Adipose tissue (tissue), 3 donors: ENCODE results near the gene MIB2. TPM values are rescaled to one million over a fixed set of nuclear protein-coding genes. Genes with fewer than 3 reads are reported as not detected.
"Not testable (repeated sequence)": the region's sequence is repeated elsewhere in the genome, so short reads cannot be mapped to it uniquely, and the experiment has no call there.

Experiments
- H3K27ac ChIP-seq: one replicate; pipeline ENCODE4 v1.5.1; 2013; ENCODE audit warnings: low read depth, low read length
- WGBS, 3 donors: extraction: QIAGEN DNeasy Blood & Tissue Kit; methylation state at CpG; one replicate each; pipeline ENCODE4 v1.1.7; 2013; 5-methylcytosine and 5-hydroxymethylcytosine counted together
- polyA plus RNA-seq, 3 donors: library from polyadenylated mRNA; stranded (reverse); fragments of 200-250 nt; gene quantifications; one replicate each; pipeline ENCODE4 v1.2.3, GENCODE V29; 2013
- donor health status: healthy with polysubstance abuse.
- donor health status: Bipolar disorder and iron deficiency.
- donor health status: healthy.

Gene MIB2
- polyA plus RNA-seq, 3 donors = 37.0 to 65.3 (median 41.8) TPM

DNA sequence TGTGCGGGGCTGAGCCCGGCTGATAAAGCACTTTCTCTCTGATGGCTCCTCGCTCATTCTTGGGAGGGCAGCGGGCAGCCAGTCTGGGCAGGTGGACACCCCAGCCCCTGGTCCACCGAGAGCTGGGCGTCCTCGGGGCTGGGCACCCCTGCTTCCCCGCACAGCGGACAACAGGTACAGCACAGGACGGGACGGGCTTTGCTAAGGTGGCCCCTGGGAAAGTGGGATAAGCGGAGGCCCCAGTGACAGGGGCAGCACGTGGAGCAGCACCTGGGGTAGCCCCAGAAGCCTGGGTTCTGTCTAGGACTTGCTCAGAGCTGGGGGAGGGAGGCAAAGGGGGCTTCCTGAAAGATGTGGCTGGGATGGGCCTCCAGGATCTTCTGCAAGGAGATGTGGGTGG is 19.3 kb downstream of the MIB2 start:
- 89 to 92% (median 91%) methylated on average over 9 of the region's 13 CpGs for WGBS, 3 donors
- H3K27ac ChIP-seq = not testable (repeated sequence)

DNA sequence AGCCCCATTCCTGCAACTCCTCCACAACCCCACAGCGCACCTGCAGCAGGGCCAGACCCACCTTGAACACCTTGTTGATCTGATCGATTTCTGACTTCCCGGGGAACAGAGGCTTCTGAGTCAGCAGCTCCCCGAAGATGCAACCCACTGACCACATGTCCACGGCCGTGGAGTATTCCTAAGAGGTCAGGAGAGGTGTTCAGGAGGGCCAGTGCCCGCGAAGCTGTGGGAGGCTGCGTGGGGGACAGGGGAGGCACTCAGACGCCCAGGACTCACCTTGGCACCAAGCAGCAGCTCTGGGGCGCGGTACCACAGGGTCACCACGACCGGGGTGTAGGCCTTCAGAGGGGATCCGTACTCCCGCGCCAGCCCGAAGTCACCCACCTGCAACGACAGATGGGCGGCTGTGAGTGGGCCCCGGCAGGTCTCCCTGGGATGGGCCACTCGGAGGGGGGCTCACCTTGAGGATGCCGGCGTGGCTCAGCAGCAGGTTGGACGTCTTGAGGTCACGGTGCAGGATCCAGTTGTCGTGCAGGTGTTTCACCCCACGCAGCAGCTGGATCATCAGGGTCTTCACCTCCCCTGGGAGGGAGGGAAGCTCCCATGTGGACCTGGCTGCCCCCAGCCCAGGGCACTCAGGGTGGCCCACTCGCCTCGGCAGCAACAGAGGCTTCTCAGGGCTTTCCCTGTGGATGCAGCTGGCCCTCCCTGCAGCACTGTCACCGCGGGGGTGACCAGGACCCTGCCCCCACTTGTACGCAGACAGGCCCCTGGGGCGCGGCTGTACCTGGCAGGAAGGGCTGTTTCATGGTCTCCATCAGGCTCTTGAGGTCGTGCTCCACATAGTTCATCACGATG is 21.6 kb downstream of the MIB2 start:
- whole genome bisulfite sequencing, 3 donors = 93 to 94% (median 94%) methylated on average over 31 to 37 of the region's 37 CpGs
- not testable (repeated sequence) for H3K27ac ChIP-seq

DNA sequence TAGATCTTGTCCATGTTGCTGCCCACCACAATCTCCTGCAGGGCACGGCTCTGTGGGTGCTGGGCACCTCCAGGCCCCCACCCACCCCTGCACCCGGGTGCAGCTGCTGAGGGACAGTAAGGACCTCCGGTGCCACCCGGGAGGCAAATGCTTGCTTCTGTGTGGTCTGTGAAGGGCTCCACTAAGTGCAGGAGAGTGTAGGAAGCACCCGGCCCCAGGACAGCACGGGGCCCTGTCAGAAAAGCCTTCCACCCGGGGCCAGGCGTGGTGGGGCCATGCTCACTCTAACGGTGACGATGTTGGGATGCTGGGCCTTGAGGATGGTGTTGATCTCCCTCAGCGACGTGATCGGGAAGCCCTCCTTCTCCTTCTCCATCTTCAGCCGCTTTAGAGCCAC is 22.2 kb downstream of the MIB2 start:
- H3K27ac ChIP-seq = not testable (repeated sequence)
- WGBS, 3 donors = 89 to 94% (median 90%) methylated on average over 11 to 14 of the region's 14 CpGs

DNA sequence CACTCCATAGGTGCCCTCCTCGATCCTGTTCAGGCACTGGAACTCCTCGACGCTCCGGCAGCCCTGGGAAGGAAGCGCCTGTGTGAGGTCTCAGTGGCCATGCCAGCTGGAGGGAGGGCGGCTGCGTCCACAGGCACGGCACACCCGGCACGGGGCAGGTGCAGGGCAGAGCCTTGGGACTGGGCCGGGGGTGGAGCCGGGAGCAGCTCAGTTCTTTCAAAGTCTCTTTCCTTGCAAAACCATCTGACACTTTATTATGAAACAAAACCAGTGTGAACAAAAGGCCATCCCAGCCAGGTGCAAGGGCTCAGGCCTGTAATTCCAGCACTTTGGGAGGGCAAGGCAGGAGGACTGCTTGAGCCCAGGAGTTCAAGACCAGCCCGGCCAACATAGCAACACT is 23.2 kb downstream of the MIB2 start:
- H3K27ac ChIP-seq = not testable (repeated sequence)
- WGBS, 3 donors = 91 to 95% (median 94%) methylated on average over 8 to 9 of the region's 13 CpGs

DNA sequence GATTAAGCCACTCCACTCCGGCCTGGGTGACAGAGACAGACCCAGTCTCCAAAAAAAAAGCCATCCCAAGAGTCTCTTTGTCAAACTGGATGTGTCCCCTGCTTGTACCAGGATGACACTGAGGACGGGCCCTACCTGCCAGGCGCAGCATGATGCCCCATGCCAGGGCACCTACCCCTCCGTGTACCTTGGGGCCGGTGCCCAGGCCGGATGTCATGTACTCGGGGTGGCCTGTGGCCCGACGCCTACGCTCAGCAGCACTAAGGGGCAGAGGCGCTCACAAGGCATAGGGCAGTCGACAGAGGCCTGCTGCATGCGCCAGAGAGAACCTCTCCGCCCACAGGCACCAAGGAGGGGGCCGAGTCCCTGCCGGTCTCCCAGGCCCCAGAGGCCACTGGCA is 24.1 kb downstream of the MIB2 start:
- 94 to 97% (median 97%) methylated on average over 13 to 16 of the region's 16 CpGs for WGBS, 3 donors
- H3K27ac ChIP-seq = not testable (repeated sequence)

DNA sequence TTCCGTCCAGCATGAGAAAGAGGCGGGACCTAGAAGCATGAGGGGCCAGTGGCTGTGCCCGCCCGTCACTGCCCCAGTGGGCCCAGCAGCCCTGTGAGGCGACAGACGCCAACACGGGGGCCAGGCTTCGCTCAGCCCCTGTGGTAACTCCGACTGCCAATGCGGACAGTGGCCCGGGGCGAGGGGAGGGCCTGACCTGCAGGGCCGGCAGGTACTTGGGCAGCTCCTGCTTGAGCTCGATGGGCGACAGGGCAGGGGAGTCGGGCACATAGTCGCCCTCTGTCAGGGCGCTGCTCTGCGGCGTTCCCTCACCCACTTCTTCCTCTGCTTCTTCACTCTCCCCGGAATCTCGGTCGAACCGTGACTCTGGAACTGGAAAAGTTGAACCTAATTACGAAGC is 24.8 kb downstream of the MIB2 start:
- WGBS, 3 donors = 94 to 97% (median 96%) methylated on average over 9 to 17 of the region's 25 CpGs
- not testable (repeated sequence) for H3K27ac ChIP-seq

DNA sequence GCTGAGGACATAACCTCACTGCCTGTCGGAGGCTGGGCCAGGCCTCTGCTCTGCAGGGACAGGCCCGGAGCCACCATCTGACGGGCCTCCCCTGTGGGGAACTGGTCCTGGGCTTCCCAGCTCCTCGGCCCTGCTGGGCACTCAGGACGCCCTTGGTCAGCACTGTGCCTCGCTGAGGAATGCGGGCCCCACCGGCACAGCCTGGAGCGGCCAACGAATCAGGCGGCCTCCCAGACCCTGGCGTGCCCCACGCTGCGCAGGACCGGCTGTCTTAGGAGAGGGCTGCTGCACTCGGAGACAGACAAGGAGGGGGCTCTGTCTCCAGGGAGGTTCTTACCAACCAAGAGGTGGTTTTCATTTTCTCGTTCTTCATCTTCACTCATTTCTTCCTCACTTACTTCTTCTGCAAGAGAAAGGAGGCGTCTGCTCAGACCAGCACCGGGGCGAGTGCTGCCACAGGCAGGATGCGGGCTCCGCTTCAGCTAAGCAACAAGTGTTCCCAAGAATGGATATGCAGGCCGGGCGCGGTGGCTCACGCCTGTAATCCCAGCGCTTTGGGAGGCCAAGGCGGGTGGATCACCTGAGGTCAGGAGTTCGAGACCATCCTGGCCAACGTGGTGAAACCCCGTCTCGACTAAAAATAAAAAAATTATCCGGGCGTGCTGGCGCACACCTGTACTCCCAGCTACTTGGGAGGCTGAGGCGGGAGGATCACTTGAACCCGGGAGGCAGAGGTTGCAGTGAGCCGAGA is 25.6 kb downstream of the MIB2 start:
- WGBS, 3 donors = 94 to 96% (median 96%) methylated on average over 21 to 31 of the region's 38 CpGs
- not testable (repeated sequence) for H3K27ac ChIP-seq

DNA sequence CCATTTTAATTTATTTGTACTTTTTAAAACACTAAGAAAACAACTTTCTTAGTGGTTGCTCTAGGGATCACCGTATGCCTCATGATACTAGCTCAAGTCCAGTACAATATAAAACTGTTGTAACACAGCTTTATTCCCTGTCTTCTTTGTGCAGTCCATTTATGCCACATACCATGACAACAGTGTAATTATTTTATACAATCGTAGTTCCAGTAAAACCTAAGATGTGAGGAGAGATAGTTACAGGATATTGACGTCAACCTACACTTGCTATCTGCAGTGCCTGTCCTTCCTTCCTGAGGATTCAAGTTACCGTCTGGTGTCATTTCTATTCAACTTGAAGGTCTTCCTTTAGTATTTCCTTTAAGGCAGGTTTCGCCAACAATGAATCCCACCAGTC is 31.0 kb downstream of the MIB2 start:
- H3K27ac ChIP-seq = not testable (repeated sequence)
- 76 to 85% (median 82%) methylated on average over 3 to 5 of the region's 5 CpGs for WGBS, 3 donors

DNA sequence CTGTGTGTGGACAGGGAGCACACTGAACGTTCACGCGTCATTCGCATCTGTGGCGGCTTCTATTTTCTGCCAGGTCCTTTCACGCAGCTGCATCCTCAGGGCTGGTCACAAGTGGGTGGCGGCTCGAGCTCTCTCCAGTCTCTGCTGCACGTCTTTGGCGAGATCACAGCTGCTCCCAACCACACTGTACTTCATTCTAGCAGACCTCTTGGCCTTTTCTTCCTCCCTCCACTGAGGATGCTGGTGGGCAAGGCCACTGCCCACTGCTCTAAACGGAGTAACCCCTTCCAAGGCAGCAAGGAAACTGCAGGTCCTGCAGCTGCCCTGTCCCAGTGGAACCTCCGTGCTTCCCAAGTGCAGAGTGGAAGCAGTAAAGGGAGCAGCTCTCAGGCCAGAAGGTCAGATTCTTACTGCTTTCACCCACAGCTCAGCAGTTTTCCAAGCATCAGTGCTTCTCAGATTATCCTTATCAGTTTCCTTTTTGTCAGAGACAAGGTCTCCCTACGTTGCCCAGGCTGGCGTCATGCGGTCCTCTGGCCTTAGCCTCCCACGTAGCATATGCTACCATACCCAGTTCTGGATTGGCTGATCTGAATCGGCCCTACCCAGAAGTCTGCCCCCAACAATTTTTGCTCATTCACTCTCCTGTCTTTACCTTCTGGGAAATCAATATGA is 32.4 kb downstream of the MIB2 start:
- not testable (repeated sequence) for H3K27ac ChIP-seq
- WGBS, 3 donors = 83 to 90% (median 87%) methylated on average over 17 of the region's 17 CpGs

DNA sequence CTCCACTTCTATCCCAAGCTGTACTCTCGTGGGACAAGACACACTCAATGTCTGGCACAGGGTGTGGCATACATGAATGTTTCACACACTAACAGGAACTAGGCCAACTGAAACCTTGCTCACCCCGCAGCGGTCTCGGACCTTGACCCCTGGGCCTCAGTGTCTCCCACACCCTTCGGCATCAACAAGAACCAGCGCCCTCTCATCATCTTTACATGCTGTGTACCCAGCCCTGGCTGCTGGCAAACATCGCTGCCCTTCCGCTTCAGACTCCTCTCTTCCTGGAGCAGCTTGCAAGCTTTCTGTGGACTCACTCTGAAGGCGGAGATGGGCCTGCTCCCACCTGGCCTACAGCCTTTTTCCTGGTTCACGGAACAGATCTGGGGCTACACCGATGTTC is 33.0 kb downstream of the MIB2 start:
- 84 to 92% (median 87%) methylated on average over 11 of the region's 11 CpGs for WGBS, 3 donors
- not testable (repeated sequence) for H3K27ac ChIP-seq

DNA sequence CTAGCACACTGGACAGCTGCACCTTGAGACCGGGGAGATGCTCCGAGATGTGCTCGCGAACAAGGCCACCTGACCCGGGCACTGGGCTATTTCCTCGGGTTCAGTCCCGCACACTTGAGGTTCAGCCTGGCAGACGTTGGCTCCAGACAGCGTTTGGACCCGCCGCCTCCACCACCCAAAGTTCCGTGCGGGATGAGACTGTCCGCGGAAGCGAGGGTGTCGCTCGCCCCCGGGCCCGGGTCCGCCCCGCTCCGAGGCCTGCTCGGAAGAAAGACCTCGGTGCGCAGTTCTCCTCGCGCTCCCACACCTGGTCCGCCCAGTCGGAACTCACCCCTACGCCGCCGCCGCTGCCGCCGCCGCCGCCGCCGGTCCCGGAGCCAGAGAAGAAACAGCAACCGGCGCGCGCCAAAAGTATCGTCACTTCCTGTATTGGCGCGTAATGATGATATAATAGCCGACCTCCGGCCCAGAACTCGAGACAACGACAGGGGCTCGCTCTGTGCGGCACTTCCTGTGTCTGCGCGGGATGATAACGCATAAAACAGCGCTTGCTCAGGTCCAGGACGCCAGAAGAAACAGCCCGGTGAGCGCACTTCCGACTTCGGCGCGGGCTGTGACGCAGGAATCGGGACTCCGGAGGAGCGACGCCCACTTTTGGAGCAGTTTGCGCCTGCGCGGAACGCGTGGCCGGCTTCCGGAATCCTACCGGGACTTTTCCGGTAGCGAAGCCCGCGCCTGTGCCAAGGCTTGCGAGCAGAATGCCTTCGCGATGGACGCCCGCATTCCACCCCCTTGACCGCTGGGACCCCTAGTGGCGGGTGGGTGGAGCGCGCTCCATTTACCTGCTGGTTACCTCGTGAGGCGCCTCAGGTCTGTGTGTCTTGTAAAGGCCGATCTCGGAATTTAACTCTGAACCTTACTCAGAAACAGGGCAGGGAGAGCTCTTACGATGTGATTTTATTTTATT is 43.6 kb downstream of the MIB2 start, which contains the start of gene CDK11B:
CDK11B (minus strand) TSS at position 422 of the 967 bp plus-strand sequence. CDS start 1,519 bp downstream, outside the sequence.
- WGBS, 3 donors = 0 to 1% (median 0%) methylated on average over 55 to 65 of the region's 96 CpGs
- H3K27ac ChIP-seq = not testable (repeated sequence)

DNA sequence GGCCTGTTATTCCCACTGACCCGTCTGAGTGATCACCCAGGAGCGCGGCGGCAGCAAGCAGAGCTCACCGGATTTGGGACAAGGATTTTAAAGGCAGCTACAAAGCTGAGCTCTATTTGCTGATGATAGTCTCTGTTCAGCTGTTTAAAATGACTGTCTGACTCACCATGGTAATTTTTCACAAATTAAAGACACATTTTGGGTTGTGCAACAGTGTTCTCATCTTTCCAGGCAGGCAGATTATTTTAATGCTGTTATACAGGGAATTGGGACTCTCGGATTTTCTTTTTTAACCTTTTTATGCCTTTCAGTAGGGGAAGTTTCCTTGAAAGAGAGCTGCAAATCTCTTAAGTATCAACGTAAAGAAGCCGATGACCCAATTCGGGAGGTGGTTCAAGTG is 47.1 kb downstream of the MIB2 start:
- 45 to 76% (median 65%) methylated on average over 4 to 9 of the region's 9 CpGs for WGBS, 3 donors
- H3K27ac ChIP-seq = not testable (repeated sequence)

DNA sequence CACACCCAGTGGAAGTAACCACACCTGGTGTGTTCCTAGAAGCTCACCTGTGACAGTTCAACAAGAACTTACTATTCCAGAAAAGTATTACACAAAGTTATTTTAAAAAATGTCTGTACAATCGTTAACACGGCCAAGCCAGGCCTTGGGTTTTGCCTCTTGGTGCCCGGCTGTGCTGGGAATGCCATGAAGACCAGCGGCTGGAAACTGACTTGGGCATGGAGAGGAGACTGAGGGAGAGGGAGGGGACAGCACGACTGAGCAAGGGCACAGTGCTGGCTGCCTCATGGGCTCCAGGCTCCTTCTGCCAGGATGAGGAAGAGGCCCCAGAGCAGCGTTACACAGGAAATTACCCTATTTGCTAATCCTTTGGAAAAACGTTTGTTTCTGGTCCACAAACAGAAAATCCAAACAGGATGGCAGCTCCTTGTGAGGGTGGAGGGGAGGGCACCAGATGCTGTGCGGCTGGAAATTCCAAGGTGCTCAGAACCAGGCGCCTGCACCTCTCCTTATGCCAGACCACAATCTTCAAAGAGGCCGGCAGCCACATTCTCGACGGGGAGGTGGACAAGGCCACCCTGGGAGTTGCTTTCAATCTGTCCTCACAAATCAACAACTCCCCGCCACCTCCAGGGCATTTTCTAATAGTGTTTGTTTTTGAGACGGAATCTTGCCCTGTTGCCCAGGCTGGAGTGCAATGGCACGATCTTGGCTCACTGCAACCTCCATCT is 47.7 kb downstream of the MIB2 start:
- not testable (repeated sequence) for H3K27ac ChIP-seq
- 58 to 59% (median 58%) methylated on average over 14 to 15 of the region's 15 CpGs for WGBS, 3 donors

DNA sequence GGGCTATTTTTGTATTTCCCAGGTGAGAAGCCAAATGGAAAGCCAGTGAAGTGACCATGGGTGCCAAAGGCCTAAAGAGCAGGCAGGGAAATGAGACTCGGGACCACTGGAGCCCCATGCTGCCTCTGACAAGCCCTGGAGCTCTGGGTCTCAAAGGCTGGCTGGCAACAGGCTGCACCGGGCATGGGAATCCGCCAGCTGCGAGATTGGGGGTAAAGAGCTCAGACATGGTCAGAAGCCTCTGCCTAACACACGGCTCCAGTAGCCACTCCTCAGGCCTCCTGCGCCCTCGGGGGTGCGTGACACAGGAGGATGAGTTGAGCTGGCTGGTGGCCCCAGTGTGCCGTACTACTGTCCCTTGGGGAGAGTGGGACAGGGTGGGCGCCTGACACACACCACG is 49.0 kb downstream of the MIB2 start:
- WGBS, 3 donors = 20 to 85% (median 83%) methylated on average over 2 to 4 of the region's 11 CpGs
- not testable (repeated sequence) for H3K27ac ChIP-seq

DNA sequence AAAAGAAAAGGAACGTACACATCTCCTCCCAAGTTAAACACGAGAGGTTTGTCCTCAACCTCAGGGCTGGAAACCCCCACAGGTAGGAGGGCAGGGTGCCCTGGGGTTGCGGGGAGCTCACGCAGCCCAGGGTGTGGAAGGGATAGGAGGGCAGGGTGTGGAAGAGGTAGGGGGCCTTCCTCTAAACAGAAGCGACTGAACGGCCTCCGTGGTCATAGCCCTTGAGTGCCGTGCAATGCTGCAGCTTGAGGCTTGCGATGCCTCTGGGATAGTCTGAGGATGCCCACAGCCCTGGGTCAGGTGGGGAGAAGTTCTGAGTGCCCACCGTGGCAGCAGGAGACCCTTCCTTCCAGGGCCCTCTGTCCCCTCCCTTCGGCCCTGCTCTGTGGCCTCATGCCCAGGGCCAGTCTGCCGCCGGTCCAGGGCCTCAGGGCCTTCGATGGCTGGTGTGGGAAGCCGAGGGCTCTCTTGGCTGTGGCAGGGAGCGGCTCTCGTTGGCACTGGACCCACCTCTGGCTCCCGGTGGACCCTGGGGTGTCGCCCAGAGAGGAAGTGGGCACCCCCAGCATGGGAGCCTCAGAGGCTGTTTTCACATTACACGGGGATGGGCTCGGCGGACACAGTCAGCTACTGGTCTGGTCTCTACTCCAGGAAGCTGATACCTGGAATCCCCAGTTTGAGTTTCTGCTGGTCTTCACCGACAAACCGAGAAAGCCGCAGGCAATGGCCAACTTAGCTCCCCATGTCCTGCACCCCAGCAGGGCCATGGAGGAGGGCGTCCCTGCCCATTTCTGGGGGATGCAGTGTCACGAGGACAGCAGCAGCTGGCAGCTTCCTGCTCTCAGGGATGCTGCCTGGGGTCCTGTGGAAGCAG is 49.9 kb downstream of the MIB2 start:
- 73 to 88% (median 86%) methylated on average over 24 to 27 of the region's 27 CpGs for WGBS, 3 donors

DNA sequence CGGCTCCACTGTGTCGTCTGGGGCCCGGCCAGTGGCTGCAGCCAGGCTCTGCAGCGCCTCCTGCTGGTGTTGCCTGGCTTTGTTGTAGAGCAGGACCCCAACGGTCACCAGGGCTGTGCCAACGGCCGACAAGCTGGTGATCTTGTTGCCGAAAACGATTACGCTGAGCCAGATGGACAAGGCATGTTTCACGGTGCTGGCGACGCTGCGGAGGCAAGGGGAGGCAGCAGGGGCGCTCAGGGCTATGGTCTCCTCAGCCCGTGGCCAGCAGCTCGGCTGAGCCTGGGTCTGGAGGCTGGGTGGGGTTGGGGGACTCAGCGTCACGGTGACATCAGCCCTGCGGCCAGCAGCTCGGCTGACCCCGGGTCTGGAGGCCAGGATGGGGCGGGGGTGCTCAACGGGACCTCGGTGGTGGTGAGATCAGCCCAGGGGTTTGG is 50.5 kb downstream of the MIB2 start:
- 83 to 85% (median 84%) methylated on average over 25 of the region's 25 CpGs for WGBS, 3 donors

More for the DNA sequence above, 49.9 kb downstream of the MIB2 start:
- no peak overlapping the region for H3K27ac ChIP-seq

More for the DNA sequence above, 50.5 kb downstream of the MIB2 start:
- no peak overlapping the region for H3K27ac ChIP-seq
